Gastroesophageal sphincter (tissue), 3 donors: ENCODE measurements around the gene C1D.

ENCODE experiments used
- CTCF ChIP-seq, 4 experiments: fragments of 200-600 bp in 2 of 4; fragments of 450-650 bp in 2 of 4; sonication (generic) in 1 of 4; IDR thresholded peaks; one replicate each; pipeline ENCODE4 v1.5.1; 2017 to 2019; ENCODE audit warnings: antibody characterized with exemption in 4 of 4, mild to moderate bottlenecking in 2 of 4, moderate library complexity in 2 of 4
- POLR2AphosphoS5 ChIP-seq: sonication (generic); formaldehyde crosslinking; IDR thresholded peaks from one replicate; pipeline ENCODE4 v1.6.1; 2017; ENCODE audit warnings: antibody characterized with exemption

GRCh38 chr2:68031542-68032160, 31.2 kb downstream of the C1D start:
- TF ChIP-seq POLR2AphosphoS5 (no peak), CTCF (IDR thresholded peaks at IDR 0.05) (peak; percentile 57 to 79 (median 70))
